Measurements from ENCODE around the gene TYROBP.

DNA sequence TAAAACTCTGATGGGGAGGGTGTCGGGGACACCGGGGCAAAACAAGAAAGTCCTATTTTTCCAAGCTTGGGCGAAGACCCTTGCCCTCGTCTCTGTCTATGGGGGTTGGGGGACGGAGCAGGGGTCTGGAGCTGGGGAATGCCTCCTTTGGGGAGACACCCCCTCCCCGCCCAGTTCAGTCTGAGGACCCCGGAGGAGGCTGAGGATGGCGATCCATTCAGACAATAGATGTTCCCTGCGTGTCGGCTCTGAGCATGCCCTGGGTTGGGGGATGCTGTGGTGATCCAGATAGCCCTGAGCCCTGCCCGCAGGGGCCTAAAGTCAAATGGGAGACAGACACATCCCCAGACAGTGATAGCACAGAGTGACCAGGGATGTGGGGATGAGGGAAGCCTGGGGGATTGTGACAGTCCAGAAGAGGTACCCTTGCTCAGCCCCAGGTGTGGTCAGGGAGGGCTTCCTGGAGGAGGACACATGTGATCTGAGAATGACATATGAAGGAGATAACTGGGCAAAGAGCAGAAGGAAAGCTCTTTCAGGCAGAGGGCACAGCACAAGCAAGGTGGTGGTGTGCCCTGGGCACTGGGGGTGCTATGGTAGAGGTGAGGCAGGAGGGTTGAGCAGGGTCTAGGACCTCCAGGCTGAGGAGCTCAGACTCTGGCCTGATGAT lies 37.2 kb upstream of the TYROBP start:
- TF ChIP-seq, protein P1, sequence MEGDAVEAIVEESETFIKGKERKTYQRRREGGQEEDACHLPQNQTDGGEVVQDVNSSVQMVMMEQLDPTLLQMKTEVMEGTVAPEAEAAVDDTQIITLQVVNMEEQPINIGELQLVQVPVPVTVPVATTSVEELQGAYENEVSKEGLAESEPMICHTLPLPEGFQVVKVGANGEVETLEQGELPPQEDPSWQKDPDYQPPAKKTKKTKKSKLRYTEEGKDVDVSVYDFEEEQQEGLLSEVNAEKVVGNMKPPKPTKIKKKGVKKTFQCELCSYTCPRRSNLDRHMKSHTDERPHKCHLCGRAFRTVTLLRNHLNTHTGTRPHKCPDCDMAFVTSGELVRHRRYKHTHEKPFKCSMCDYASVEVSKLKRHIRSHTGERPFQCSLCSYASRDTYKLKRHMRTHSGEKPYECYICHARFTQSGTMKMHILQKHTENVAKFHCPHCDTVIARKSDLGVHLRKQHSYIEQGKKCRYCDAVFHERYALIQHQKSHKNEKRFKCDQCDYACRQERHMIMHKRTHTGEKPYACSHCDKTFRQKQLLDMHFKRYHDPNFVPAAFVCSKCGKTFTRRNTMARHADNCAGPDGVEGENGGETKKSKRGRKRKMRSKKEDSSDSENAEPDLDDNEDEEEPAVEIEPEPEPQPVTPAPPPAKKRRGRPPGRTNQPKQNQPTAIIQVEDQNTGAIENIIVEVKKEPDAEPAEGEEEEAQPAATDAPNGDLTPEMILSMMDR (IDR thresholded peaks at IDR 0.05): no peak
- TF ChIP-seq POLR2A (IDR thresholded peaks at IDR 0.05): no peak
